HT-29 (cell line): ENCODE results near the gene TMBIM1. TPM values are rescaled to one million over a fixed set of nuclear protein-coding genes. Genes with fewer than 3 reads are reported as not detected.
"Not testable (repeated sequence)": the region's sequence is repeated elsewhere in the genome, so short reads cannot be mapped to it uniquely, and the experiment has no call there.

Experiments
- DNase-seq: peaks from one replicate; pipeline ENCODE4 v3.0.0-alpha.2; 2015; ENCODE audit warnings: low spot score
- total RNA-seq: library from RNA; depleted of rRNA; stranded (reverse); fragments of >200 nt; shearing (Covaris generic); gene quantifications from 2 replicates; pipeline ENCODE4 v1.2.3, GENCODE V29; 2014

Gene TMBIM1
- total RNA-seq, 1 experiment from 2014 or later: 311 TPM

DNA sequence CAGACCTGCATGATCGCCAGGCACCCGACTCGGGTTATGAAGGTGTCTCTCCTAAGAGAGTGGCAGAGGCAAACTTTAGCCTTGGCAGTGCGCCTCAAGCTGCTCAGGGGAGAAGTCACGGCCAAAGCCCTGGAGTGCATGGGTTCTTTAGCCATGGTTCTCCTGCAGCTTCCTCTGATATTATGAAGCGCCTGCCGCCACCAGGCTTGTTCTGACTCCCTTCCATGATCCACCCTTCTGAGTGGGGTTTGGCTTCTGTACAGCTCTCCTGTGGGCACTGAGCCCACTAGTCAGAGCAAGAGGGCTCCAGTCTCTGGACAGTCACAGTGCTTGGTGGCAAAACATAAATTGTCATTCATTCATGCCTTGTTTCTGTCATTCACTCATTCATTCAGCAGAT lies 25.9 kb upstream of the TMBIM1 start:
- DNase-seq: no peak

DNA sequence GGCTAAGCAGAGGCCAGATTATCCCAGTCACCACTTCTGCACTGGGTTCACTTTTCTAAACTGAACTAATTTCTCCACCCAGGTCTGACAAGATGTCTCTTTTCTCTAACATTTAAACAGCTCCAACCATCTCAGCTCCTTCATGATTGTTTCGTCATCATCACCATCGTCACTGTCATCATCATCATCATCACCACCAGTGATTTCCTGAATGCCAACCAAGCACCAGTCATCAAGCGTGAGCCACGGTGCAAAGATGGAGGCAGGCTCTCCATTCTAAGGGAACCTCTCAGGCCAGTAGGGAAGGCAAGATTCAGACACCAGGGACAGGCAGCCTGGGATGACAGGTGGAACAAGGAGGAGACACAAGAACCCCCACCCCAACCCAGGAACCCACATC lies 25.5 kb upstream of the TMBIM1 start:
- no peak for DNase-seq

DNA sequence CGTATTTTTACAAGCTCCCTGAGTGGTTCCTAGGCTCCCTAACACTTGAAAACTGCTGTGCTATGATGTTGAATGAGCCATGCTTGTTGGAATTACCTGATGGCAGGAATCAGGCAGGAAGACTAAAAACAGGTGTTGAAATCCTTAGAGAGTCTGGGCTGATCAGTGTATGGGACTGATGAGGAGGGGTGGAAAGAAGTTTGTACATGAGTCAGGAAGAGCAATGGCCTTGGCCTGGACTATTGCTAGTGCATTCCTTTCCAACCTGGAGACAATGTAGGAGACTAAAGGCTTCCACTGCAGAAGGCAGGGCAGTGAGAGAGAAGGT lies 25.0 kb upstream of the TMBIM1 start:
- no peak for DNase-seq

DNA sequence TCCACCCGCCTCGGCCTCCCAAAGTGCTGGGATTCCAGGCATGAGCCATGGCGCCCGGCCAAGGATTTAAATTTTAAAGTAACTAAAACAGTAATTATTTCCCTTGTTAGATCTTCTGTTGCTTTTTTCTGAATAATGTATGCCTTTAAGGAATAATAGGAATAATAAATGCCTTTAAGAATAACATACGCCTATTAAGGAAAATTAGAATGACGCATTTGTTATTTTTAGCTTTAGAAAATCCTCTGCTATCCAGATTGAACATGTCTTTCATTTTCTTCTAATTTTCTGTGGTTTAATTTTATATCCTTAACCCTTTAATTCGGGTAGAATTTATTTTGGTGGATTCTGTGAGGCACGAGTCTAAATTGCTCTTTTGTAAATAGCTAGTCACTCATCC lies 23.1 kb upstream of the TMBIM1 start:
- DNase-seq: no peak

DNA sequence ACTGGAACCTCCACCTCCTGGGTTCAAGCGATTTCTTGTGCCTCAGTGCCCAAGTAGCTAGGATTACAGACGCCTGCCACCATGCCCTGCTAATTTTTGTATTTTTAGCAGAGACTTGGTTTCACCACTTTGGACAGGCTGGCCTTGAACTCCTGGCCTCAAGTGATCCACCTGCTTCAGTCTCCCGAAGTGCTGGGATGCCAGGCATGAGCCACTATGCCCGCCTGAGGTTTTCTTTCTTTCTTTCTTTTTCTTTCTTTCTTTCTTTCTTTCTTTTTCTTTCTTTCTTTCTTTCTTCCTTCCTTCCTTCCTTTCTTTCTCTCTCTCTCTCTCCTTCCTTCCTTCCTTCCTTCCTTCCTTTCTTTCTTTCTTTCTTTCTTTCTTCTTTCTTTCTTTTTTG lies 22.5 kb upstream of the TMBIM1 start:
- not testable (repeated sequence) for DNase-seq

DNA sequence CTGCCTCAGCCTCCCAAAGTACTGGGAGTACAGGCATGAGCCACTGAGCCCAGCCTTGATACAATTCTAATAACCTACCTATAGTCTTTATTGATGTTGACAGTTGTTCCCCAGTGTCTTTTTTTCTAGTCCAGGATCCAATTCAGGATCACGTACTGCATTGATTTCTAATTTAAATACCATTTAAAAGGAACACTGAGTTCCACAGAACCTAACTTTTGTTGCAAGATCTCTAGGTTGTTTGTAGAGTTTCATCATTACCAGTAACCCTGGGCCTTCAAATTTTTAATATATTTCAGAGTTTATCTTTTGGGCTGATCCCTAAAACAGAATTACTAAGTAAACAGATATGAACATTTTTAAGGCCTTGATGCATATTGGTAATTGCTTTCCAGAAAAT lies 21.1 kb upstream of the TMBIM1 start:
- DNase-seq: no peak

DNA sequence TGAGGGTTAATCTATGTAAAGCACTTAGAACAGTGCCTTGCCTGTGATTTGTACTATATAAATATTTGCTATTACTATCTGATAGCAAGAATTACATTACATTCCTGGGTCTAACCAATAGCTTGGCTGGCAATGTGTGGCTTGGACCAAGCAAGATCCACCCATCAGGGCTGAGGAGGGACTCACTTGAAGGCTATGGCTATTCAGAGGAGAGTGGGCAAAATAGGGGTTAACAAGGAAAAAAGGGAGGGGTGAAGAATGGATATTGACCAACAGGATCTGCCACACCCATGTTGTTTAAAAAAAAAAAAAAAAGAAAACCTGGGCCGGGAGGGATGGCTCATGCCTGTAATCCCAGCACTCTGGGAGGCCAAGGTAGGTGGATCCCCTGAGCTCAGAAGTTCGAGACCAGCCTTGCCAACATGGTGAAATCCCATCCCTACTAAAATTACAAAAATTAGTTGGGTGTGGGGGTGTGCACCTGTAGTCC lies 20.0 kb upstream of the TMBIM1 start:
- peak; percentile 70 for DNase-seq

DNA sequence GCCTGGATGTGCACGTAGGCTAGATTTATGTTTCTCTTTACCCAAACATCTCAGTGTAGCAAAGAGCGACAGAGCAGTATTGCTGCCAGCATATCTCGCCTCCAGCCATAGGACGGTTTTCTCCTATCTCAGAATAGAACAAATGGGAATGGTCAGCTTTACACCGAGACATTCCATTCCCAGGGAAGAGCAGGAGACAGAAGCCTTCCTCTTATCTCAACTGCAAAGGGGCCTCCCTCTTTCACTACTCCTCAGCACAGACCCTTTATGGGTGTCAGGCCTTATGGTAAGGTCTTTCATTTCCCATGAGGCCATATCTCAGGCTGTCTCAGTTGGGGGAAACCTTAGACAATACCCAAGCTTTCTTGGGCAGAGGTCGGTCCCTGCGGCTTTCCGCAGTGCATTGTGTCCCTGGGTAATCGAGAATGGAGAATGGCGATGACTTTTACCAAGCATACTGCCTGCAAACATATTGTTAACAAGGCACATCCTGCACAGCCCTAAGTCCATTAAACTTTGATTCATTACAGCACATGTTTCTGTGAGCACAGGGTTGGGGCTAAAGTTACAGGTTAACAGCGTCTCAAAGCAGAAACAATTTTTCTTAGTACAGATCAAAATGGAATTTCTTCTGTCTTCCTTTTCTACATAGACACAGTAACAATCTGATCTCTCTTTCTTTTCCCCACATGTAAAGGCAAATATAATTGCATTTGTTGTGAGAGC lies 19.4 kb upstream of the TMBIM1 start:
- peak; percentile 38 for DNase-seq

DNA sequence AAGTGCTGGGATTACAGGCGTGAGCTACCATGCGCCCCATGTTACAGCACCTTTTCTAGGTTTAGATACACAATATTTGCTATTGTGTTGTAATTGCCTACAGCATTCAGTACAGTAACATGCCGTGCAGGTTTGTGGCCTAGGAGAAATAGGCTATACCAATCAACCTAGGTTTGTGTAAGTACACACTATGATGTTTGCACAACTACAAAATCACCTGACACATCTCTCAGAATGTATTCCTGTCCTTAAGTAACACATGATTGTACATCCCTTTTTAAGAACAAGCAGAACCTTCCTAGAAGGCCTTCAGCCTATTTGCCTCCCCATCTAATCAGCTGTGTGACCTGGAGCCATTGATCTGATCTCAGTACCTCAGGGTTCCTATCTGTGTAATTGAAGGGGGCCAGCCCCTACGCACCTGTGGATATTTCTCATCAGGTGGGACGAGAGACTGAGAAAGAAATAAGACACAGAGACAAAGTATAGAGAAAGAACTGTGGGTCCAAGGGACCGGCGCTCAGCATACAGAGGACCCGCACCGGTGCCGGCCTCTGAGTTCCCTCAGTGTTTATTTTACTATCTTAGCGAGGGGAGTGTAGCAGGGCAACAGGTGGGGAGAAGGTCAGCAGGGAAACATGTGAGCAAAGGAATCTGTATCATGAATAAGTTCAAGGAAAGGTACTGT lies 18.7 kb upstream of the TMBIM1 start:
- peak; percentile 45 for DNase-seq

DNA sequence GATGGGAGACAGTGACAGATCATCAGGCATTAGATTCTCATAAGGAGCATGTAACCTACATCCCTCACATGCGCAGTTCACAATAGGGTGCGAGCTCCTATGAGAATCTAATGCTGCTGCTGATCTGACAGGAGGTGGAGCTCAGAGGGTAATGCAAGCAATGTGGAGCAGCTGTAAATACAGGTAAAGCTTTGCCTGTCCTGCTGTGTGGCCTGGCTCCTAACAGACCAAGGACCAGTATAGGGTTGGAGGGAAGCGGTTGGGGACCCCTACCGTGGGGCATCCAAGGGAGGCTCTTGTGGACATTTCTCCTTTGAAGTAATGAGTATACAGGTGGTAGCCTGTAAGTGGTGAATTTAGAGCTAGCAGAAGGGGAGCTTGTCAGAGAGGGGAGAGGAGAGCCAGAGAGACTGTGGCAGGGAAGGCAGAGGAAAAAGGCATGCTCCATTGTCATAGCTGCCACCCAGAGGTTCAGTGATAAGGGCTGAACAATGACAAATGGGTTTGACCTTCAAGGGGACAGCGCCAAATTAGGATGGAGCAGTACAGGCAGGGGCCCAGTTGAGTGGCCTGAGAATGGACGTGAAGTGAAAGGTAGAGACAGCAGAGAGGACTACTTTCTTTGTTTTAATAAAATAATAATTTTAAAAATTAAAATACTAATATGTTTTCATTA lies 15.2 kb upstream of the TMBIM1 start:
- DNase-seq: no peak

DNA sequence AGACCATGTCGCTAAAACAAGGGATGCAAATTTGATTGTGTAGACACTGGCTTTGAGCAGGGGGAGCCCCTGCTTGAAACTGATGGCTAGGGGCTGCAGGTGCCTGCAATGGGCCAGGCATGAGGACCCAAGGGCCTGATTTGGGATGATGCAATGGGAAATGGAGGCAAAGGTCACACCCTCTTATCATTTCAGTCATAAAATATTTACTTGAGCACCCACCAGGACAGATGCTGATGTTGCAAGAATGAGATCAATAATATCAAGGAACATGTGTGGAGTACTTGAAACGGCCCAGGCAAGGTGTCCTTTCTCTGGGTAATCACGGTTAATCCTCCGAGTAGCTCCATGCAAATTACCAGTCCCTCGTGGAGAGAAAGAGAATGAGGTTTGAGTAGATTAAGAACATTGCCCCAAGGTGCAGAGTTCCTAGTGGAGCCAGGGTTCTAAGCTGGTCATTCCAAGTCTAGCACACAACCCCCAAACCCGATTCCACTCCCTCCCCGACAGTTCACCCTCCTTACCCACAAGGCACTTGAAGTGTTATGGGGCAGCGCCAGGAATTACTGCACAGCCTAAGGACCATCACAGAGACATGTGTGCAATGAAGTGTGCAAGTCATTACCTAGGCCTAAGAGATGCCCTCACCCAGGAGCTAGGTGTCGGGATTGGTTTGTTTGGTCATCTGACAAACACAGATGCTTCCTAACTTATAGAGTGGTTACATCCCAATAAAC lies 14.0 kb upstream of the TMBIM1 start:
- no peak for DNase-seq

DNA sequence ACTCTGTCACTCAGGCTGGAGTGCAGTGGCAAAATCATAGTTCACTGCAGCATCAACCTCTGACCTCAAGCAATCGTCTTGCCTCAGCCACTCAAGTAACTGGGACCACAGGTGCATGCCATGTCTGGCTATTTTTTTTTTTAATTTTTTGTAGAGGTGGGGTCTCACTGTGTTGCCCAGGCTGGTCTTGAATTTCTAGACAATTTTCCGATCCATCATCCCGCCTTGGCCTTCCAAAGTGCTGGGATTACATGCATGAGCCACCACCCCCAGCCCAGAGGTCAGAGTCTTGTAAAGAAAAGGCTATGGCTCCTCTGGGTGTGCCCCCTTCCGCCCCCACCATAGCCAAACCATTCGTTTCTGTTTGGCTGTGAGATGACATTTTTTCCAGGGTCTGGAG lies 13.1 kb upstream of the TMBIM1 start:
- no peak for DNase-seq

DNA sequence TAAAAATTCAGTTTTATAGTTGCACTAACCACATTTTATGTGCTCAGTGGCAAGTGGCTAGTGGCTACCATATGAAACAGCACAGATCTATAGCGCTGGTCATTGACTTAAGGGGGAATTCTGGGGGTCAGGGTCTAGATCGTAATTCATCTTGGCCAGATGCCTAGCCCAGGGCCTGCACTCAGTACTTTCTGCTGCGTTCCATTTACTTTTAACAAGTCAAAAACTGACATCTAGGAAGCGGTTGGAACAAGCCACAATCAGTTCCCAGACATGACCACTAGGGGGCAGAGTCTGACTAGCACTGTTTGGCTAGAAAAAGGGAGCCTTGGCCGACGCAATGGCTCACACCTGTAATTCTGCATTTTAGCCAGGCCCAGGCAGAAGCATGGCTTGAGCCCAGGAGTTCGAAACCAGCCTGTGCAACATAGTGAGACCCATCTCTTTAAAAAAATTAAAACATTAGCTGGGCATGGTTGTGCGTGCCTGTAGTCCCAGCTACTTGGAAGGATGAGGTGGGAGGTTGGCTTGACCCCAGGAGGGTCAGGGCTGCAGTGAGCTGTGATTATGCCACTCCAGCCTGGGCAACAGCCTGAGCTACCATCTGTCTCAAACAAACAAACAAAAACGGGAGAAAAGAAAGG lies 9.0 kb upstream of the TMBIM1 start:
- peak; percentile 98 for DNase-seq

DNA sequence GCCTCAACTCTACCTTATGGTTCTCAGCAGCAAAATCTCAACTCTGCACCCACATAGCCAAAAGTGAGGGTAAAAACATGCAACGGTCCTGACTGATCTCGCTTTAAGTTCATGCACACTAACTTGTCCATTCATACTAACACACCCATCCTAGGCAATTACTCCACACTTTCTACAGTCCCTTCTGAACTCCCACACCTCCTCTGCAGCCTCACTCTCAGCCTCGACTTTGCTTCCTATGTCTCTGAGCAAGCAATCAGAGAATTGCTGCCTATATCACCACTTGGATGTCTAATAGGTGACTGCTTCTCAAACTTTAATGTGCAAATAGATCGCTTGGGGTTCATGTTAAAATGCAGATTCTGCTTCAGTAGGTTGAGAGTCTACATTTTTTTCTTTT lies 7.8 kb upstream of the TMBIM1 start:
- DNase-seq: no peak

DNA sequence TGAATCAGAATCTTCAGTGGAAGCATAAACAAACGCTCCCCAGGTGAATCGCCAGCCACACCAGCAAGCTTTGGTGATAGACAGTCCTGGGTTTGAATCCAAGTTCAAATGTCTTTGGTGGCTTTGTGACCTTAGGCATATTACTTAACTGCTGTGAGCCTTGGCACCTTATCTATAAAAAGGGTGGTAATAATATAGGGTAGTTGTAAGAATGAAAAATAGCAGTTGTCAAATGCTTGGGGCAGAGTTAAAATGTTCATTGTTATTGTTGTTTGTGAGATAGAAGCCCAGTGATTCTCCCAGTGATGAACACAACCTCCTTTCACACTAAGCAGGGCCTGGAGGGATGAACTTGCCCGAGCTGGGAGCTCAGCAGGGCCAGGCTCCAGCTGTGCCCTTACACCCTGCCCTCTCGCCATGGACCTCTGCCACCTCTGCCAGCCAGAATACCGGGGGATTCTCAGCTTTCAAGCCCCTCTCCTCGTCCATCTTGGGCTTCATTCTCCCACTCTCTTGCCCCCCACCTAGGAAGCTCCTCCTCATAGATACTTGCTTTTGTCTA lies 6.1 kb upstream of the TMBIM1 start:
- no peak for DNase-seq

DNA sequence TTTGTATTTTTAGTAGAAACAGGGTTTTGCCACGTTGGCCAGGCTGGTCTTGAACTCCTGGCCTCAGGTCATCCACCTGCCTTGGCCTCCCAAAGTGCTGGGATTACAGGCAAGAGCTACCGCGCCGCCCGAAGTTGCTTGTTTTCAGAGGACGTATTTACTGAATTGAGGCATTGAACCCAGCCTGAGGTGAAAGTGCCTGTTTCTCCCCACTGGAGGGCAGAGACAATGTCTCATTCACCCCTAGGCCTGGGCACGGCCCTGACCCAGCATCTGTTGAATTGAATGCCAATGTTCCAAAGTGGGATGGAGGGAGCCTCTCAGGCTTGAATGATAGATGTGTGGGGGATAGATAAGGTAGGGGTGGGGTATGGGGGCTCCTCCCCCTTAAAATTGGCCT lies 4.5 kb upstream of the TMBIM1 start:
- DNase-seq: no peak

DNA sequence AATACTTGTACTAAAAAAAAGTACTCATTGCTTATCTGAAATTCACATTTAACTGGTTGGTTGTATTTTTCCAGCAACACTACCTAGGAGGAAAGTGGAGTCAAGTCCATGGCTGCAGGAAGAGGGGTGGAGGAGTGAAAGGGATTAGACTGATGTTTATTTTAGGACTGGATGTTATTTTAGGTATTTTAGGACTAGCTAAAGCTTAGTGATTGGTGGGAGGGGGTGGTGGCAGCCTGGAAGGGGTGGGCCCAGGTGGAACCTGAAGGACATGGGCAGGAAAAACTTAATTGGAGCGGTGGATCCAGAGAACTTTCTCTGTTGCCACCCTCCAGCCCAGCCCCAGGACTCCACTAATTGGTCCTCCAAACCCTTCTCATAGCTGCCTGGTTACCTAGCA lies 3.9 kb upstream of the TMBIM1 start:
- no peak for DNase-seq

DNA sequence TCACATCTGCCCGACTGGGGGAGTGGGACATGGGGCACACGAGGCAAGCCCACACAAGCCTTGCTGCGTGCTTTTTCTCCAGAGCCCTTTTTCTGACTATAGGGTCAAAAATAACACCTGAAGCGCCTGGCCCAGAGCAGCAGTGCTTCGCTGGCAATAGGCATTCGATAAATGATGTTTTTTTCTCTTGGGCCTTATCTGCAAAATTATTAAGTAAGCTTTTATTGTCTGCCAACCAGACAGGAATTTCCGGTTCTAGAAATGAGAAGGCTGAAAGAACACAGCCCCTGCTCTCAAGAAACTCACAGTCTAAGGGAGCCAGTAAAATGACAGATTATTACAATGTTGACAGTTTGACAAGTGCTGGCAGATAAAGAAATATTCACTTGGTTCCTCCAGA lies 2.7 kb upstream of the TMBIM1 start:
- peak; percentile 92 for DNase-seq

DNA sequence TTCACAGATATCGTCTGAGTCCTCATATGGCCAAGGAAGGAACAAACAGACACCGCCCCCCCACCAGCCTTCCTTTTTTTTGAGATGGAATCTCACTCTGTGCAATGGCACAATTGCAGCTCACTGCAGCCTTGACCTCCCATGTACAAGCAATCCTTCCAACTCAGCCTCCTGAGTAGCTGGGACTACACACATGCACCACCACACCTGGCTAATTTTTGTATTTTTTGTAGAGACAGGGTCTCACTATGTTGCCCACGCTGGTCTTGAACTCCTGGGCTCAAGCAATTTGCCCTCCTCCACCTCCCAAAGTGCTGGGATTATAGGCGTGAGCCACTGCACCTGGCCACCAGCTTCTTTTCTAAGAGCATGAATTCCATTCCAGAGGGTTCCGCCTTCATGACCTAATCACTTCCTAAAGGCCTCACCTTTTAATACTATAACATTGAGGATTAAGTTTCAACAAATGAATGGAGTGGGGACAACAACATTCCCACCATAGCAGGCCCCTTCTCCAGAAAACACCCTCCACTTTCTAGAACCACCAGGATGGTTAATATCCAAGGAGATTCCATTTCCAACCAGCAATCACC lies 2.2 kb upstream of the TMBIM1 start:
- DNase-seq: no peak

DNA sequence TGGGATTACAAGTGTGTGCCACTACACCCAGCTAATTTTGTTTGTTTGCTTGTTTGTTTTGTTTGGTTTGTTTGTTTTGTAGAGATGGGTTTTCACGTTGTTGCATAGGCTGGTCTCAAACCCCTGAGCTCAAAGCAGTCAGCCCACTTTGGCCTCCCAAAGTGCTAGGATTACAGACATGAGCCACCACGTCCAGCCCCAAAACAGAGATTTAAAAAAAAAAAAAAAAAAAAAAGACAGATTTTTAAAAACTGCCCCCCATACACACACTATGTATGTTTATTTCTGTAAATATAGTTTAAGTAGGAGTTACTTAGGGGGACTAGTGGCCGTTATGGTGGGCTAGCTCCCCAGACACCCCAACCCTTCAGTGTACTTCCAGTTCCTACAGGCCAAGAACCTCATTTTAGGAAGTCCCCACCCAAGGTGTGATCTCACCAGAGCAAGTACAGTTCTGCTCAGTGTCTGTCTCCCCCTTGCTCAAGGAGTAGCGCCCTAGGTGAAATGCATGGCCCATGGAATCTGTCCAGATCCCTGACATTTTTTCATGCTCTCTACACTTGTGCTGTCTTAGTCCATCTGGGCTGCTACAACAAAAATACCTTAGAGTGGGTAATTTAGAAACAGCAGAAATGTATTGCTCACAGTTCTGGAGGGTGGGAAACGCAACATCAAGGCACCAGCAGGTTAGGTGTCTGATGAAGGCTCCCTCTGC lies 1.6 kb upstream of the TMBIM1 start:
- DNase-seq: no peak
